PC-3 (cell line): ENCODE measurements around the gene CHTOP.

Experiments
- EZH2 ChIP-seq: fragments of 300-600 bp; sonication (generic); IDR thresholded peaks from one replicate; pipeline ENCODE4 v1.6.1; 2017; ENCODE audit warnings: antibody characterized with exemption, mild to moderate bottlenecking, low read length; ENCODE audit not compliant: unreplicated experiment
- TF ChIP-seq, protein P1 (sequence below): fragments of 300-600 bp; sonication (generic); conservative IDR thresholded peaks from 2 replicates; pipeline ENCODE4 v1.5.1; 2017; ENCODE audit warnings: antibody characterized with exemption, low read depth, mild to moderate bottlenecking, low read length

DNA sequence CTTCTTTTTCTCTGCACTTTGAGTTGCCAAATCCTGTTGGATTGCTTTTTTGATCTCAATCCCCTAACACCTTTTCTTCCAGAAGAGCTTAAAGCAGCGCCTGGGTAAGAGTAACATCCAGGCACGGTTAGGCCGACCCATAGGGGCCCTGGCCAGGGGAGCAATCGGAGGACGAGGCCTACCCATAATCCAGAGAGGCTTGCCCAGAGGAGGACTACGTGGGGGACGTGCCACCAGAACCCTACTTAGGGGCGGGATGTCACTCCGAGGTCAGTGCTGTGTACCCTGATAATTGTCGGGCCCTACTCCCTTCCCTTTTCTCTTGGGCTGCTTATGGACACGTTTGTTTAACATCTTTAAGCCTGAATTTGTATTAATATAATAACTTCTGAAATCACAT is 8.3 kb downstream of the CHTOP start:
- TF ChIP-seq, protein P1, sequence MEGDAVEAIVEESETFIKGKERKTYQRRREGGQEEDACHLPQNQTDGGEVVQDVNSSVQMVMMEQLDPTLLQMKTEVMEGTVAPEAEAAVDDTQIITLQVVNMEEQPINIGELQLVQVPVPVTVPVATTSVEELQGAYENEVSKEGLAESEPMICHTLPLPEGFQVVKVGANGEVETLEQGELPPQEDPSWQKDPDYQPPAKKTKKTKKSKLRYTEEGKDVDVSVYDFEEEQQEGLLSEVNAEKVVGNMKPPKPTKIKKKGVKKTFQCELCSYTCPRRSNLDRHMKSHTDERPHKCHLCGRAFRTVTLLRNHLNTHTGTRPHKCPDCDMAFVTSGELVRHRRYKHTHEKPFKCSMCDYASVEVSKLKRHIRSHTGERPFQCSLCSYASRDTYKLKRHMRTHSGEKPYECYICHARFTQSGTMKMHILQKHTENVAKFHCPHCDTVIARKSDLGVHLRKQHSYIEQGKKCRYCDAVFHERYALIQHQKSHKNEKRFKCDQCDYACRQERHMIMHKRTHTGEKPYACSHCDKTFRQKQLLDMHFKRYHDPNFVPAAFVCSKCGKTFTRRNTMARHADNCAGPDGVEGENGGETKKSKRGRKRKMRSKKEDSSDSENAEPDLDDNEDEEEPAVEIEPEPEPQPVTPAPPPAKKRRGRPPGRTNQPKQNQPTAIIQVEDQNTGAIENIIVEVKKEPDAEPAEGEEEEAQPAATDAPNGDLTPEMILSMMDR: no peak
- no peak for TF ChIP-seq EZH2
